GM06990 (cell line): ENCODE data around the gene PEX16.

Source experiments
- DNase-seq: peaks from one replicate; pipeline ENCODE4 v3.0.0-alpha.2; 2011; ENCODE audit not compliant: insufficient read length; ENCODE audit errors: extremely low read depth
- H3K27me3 ChIP-seq: replicated peaks from 2 replicates; pipeline ENCODE4 v1.6.0; 2011; ENCODE audit warnings: low read length; ENCODE audit not compliant: control insufficient read depth, insufficient read depth
- H3K36me3 ChIP-seq: 2 replicates; pipeline ENCODE4 v1.5.1; 2011; ENCODE audit warnings: low read length; ENCODE audit not compliant: control insufficient read depth, insufficient read depth
- H3K4me3 ChIP-seq: replicated peaks from 2 replicates; pipeline ENCODE4 v1.5.1; 2011; ENCODE audit warnings: low read depth, mild to moderate bottlenecking, control low read depth, low read length
- TF ChIP-seq, protein P1 (sequence below): IDR thresholded peaks from 2 replicates; pipeline ENCODE4 v1.5.1; 2011; ENCODE audit warnings: low read length, control low read depth, mild to moderate bottlenecking, inconsistent platforms; ENCODE audit not compliant: insufficient read depth, poor library complexity, severe bottlenecking

The PEX16 gene

DNA sequence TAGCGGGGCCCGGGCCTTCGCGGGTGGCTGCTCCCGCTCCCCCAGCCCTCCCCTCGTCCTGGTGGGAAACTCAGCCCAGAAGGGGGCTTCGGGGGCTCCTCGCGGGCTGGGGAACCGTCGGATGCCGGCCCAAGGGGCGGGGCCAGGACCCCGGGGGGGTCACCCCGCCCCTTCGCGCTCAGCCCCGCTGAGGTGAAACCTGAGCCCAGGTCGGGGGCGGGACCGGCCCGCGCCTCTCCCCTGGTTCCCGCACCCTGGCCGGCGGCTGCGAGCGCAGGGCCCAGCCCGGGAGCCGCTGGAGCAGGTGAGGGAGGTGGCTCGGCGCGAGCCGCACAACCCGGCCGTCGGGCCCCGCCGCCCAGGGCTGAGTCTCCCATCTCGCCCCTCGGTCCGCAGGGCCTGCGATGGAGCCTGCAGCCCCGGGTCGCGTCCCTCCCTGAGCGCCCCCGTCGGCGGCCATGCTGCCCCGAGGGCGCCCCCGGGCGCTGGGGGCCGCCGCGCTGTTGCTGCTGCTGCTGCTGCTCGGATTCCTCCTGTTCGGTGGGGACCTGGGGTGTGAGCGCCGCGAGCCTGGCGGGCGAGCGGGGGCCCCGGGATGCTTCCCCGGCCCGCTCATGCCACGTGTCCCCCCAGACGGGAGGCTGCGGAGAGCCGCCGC lies 4.9 kb upstream of the PEX16 start, which contains the start of gene LARGE2:
LARGE2 (plus strand) TSS at position 232 of the 658 bp plus-strand sequence; CDS start at position 459, 227 bp downstream.
- no peaks in the 10 kb centered on the region for H3K36me3 ChIP-seq
- H3K4me3 ChIP-seq: no peak within 1 kb of the TSS
- no peak for DNase-seq
- H3K27me3 ChIP-seq: peaks cover 2% of the 10 kb centered on the region; the same call in 1 of the 2 replicates
- TF ChIP-seq, protein P1, sequence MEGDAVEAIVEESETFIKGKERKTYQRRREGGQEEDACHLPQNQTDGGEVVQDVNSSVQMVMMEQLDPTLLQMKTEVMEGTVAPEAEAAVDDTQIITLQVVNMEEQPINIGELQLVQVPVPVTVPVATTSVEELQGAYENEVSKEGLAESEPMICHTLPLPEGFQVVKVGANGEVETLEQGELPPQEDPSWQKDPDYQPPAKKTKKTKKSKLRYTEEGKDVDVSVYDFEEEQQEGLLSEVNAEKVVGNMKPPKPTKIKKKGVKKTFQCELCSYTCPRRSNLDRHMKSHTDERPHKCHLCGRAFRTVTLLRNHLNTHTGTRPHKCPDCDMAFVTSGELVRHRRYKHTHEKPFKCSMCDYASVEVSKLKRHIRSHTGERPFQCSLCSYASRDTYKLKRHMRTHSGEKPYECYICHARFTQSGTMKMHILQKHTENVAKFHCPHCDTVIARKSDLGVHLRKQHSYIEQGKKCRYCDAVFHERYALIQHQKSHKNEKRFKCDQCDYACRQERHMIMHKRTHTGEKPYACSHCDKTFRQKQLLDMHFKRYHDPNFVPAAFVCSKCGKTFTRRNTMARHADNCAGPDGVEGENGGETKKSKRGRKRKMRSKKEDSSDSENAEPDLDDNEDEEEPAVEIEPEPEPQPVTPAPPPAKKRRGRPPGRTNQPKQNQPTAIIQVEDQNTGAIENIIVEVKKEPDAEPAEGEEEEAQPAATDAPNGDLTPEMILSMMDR: no peak

DNA sequence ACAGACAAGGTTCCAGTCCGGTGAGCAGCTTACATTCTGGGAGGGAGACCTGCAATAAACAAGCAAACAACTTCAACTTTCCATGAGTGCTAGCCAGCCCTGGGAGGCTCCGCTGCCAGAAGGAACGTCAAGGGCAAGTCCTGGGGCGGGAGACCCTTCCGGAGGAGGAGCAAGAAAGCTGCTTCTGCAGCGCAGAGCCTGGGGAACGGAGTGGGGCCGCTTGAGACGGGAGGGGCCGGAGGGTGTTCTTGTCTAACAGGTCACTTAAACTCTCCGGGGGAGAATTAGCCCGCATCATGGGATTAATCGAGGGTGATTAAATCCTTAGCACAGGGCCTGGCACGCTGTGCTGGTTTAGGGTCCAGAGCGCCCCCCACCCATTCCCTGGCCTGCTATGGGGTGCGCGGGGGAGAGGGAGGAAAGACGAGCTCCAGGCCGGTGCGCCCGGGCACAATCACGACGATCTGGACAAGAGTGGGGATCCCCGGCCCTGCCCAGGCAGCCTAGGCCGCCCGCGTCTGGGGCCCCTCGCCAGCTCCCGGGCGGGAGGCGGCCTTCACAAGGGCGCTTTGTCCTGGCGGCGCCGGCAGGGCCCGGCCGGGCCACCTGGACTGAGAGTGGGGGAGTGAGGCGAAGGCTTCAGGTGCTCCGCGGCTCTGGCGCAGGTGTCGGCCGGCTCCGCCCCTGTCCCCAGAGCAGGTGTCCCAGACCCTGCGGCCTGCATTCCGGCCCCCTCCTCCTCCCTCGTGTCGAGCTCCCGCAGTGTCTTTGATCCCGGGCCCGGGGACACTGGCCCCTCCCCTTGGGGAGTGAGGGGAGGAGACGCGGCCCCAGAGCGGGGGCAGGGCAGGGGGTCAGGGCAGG lies 4.1 kb upstream of the PEX16 start:
- H3K27me3 ChIP-seq: peaks cover 2% of the 10 kb centered on the region; the same call in 1 of the 2 replicates
- H3K4me3 ChIP-seq: no peak overlapping the region
- DNase-seq: no peak
- TF ChIP-seq, protein P1: no peak
- no peaks in the 10 kb centered on the region for H3K36me3 ChIP-seq

DNA sequence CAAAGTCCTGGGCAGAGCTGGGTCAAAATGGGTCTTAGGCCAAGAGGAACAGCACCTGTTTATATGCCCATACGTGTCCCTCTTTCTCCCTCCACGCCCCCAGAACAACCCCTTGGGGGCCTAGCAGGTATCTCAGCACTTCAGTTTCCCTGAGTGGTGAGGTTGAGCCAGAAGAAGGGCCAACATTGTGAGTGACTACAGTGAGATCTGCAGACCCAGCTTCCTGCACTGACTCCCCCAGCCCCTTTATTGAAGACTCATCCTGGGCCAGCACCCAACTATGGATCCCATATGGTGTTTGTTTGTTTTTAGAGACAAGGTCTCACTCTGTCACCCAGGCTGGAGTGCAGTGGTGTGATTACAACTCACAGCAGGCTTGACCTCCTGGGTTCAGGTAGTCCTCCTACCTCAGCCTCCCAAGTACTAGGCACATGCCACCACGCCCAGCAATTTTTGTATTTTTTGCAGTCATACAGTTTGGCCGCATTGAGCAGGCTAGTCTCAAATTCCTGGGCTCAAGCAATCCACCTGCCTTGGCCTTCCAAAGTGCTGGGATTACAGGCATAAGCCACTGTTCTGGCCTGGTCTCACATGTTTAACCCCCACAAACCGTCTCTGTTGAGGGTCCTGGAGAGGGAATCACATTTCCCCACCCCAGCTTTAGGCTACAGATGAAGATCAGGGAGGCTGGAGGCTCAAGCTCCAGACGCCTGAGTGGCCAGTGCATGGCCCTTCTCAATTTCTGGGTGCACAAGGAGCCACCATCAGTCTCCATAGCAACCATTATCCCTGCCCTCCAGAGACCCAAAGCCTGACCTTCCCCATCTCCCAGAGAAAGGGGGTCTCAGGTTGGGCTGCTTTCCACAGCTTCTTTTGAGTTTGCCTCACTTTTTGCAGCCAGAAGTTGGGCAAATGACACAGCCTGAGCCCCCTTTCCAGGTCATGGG lies 3.1 kb upstream of the PEX16 start:
- H3K27me3 ChIP-seq: peaks cover 2% of the 10 kb centered on the region; the same call in 1 of the 2 replicates
- H3K4me3 ChIP-seq: no peak overlapping the region
- TF ChIP-seq, protein P1: no peak
- no peaks in the 10 kb centered on the region for H3K36me3 ChIP-seq
- no peak for DNase-seq

DNA sequence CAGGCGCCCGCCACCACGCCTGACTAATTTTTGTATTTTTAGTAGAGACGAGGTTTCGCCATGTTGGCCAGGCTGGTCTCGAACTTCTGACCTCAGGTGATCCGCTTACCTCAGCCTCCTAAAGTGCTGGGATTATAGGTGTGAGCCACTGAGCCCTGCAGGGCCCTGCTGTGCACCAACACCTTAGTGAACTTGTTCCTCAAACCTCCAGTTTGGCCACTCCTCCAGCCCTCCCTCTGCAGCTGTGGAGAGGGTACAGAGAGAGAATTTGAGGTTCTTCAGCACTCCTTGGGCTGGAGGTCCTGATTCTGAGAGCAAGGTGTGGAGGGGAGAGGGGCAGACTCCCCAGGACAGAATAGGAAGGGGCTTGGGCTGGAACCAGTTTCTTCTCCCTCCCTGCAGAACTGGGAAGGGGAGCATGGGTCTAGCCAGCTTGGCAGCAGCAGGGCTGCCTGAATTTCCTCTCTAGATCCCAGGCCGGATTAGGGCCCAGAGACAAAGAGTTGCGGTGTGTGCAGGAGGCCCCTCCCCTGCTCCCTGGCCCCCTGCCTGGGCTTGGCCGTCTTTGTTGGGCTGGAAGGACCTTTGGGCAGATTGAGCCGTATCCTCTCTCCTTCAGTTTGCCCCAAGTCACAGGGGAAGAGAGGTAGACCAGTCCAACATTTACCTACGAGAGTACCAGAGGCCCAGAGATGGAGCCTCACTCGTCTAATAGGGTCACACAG lies 2.3 kb upstream of the PEX16 start:
- peaks cover 4% of the 10 kb centered on the region for H3K36me3 ChIP-seq
- TF ChIP-seq, protein P1: no peak
- no peak for DNase-seq

More for the DNA sequence above, 2.3 kb upstream of the PEX16 start:
- peaks cover 2% of the 10 kb centered on the region; the same call in 1 of the 2 replicates for H3K27me3 ChIP-seq
- no peak overlapping the region for H3K4me3 ChIP-seq
